Activated CD8-positive, alpha-beta memory T cell treated with anti-CD3 and anti-CD28 coated beads for 36 hours (primary cell): Measurements from ENCODE around the gene ADAMTS8. TPM values are rescaled to one million over a fixed set of nuclear protein-coding genes. Genes with fewer than 3 reads are reported as not detected.

ENCODE experiments used
- CTCF ChIA-PET: fragments of 350-600 bp; sonication (Branson Sonifier 250); formaldehyde crosslinking; loops from one replicate; lab custom pipeline; 2021; ENCODE audit warnings: antibody characterized with exemption; lab: Charles Lee
- POLR2A ChIA-PET: fragments of 350-600 bp; sonication (Branson Sonifier 250); formaldehyde crosslinking; loops from one replicate; lab custom pipeline; 2021; ENCODE audit warnings: antibody characterized with exemption; lab: Charles Lee
- total RNA-seq, 2 experiments: library from RNA; stranded (reverse); gene quantifications; one replicate each; pipeline ENCODE4 v1.2.3, GENCODE V29; 2021

The ADAMTS8 gene, protein sequence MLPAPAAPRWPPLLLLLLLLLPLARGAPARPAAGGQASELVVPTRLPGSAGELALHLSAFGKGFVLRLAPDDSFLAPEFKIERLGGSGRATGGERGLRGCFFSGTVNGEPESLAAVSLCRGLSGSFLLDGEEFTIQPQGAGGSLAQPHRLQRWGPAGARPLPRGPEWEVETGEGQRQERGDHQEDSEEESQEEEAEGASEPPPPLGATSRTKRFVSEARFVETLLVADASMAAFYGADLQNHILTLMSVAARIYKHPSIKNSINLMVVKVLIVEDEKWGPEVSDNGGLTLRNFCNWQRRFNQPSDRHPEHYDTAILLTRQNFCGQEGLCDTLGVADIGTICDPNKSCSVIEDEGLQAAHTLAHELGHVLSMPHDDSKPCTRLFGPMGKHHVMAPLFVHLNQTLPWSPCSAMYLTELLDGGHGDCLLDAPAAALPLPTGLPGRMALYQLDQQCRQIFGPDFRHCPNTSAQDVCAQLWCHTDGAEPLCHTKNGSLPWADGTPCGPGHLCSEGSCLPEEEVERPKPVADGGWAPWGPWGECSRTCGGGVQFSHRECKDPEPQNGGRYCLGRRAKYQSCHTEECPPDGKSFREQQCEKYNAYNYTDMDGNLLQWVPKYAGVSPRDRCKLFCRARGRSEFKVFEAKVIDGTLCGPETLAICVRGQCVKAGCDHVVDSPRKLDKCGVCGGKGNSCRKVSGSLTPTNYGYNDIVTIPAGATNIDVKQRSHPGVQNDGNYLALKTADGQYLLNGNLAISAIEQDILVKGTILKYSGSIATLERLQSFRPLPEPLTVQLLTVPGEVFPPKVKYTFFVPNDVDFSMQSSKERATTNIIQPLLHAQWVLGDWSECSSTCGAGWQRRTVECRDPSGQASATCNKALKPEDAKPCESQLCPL
- not detected for total RNA-seq

DNA sequence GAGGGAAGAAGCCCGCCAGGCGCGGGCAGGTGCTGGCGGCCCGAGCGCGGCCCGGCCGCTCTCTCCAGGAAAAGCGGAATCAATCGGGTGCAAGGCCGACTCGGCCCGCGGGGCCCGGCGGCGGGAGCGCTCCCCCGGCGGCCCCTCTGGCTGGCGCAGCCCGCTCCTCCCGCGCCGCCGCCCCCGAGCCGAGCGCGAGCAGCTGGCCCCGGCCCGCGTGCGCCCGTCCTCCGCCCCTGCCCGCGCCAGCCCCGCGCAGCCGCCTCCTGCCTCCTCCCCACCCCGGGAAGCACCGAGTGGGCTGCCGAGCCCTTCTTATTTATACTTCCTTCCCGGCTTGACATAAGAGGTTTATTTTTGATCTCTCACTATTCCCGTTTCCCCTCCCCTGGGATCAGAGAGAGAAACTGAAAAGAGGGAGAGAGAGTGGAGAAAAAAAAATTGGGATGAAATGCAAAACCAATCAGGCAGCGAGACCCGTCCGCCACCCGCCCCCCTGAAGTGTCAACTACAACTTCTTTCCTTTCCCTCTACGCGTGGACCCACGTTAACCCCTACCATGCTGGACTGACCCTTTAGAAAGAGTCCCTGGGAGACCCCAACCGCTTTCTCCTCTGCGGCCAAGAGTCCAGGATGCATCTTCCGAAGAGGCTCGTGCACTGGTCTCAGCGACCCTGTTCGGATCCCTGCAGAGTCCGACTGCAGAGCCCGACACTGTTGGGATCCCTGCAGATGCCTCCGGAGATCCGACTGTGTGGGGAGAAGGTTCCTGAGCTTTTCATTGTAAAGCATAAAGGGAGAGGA, at the start of gene ADAMTS8:
Gene ADAMTS8, minus strand, starts transcription at position 294 of the 804 bp plus-strand sequence. CDS start 323 bp downstream, outside the sequence.
- ChIA-PET CTCF (interaction anchor here (1.0 to 7.8 kb wide), 2 partner anchors 432 to 499 kb away, joined by 3 to 89 read pairs; no protein-coding TSS in a partner anchor), POLR2A (no interaction called here)

DNA sequence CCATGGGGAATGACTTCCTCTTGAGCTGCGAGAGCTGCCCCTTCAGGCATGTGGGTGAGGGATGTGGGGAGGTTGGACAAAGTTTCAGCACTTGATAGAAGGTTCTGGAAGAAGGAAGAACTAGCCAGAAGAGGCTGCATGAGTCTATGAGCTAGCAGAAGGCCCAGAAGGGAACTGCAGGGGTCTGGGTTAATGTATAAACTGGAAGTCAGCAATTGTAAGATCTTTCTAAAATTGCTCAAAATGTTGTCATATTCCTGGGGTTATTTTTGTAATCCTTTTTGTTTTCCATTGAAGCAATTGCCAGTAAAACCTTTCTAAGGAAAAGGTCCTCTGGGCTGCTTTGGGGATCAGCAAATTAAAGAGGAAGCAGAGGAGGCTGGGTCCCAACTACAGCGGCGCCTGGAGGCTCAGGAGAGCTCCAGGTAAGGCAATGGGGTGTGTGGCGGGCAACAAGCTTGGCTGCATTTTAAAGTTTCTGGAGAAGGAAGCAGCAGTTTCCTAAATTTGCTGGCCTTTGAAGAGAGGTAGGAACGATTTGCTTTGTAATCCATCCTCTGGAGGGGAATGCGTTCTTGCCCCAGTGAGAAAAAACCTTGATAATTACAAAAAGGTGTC, 49.3 kb upstream of the ADAMTS8 start:
- CTCF ChIA-PET, result no interaction called here
- POLR2A ChIA-PET, result no interaction called here

- ChIA-PET CTCF (no interaction called here), POLR2A (no interaction called here)
Measured at GRCh38 chr11:130476922-130477491, 48.6 kb upstream of the ADAMTS8 start.

DNA sequence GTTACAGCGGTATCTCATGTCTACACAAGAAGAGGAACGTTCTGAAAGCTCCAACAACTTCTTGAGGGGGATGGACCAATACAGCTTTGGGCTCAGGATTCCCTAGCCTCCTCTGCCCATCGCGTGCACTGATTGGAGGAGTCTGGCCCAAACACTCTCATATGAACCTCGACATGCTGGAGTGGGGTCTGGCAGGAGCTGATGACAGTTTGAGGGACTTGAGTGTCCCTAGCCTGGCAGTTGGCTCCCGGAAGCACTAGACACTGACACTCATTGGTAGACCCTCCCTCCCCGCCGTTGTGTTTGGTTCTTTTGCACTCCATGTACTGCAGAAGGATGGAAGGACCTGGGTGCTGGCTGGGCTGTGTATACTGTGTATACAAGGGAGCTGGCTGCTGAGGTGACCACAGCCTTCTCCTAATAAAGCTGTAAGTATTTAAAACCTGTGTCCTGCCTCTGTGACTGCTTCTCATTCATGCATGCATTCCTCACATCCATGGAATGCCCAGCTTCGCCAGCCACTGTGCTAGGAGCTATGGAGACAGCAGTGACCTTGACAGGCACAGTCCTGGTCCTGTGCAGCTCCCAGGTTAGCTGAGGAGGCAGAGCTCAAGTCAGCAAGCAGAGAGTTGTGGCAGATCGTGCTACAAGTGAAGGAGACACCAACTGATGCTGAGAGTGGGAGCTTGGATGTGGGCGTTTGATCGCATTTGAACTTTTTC, 48.0 kb upstream of the ADAMTS8 start:
- ChIA-PET CTCF (no interaction called here), POLR2A (no interaction called here)

DNA sequence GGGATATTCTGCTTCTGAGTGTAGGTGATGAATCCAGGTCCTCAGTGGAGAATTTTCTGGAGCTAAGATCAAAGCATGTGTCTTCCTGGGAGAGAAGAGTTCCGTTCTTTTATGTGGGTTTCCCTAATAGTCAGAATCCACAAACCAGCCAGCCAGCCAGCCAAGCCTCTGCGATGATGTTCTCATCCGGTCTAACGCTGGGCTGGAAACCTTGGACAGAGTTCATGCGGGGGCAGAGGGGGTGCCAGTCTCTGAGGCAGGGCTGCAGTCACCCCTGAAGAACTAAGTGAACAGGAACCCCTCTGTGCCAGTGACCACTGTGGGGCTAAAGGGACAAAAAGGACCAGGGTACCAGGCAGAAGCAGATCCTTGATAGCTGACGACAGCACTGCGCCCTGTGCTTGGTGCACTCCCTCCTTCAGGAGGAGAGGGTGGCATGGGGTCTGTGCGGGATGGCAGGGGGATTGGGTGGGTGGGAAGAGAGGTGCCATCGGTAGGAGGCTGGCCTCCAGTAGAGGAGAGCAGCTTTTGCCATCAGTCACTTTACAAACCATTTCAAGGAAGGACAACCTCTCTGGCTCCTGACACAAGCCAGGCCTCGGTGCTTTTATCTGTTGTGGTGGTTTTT, 47.1 kb upstream of the ADAMTS8 start:
- ChIA-PET CTCF (no interaction called here), POLR2A (no interaction called here)

GRCh38 chr11:130474637-130475400, 46.4 kb upstream of the ADAMTS8 start:
- POLR2A ChIA-PET, result no interaction called here
- CTCF ChIA-PET, result interaction anchor here (0.8 kb wide), 1 partner anchor 387 kb away, joined by 3 read pairs; no protein-coding TSS in a partner anchor

- POLR2A ChIA-PET, result no interaction called here
- CTCF ChIA-PET, result interaction anchor here (0.8 kb wide), 1 partner anchor 388 kb away, joined by 3 read pairs; no protein-coding TSS in a partner anchor
Measured at GRCh38 chr11:130473795-130474377, 45.5 kb upstream of the ADAMTS8 start.

DNA sequence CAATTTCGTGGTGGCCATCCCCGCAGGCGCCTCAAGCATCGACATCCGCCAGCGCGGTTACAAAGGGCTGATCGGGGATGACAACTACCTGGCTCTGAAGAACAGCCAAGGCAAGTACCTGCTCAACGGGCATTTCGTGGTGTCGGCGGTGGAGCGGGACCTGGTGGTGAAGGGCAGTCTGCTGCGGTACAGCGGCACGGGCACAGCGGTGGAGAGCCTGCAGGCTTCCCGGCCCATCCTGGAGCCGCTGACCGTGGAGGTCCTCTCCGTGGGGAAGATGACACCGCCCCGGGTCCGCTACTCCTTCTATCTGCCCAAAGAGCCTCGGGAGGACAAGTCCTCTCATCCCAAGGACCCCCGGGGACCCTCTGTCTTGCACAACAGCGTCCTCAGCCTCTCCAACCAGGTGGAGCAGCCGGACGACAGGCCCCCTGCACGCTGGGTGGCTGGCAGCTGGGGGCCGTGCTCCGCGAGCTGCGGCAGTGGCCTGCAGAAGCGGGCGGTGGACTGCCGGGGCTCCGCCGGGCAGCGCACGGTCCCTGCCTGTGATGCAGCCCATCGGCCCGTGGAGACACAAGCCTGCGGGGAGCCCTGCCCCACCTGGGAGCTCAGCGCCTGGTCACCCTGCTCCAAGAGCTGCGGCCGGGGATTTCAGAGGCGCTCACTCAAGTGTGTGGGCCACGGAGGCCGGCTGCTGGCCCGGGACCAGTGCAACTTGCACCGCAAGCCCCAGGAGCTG, 44.8 kb upstream of the ADAMTS8 start:
- ChIA-PET POLR2A (no interaction called here), CTCF (no interaction called here)

DNA sequence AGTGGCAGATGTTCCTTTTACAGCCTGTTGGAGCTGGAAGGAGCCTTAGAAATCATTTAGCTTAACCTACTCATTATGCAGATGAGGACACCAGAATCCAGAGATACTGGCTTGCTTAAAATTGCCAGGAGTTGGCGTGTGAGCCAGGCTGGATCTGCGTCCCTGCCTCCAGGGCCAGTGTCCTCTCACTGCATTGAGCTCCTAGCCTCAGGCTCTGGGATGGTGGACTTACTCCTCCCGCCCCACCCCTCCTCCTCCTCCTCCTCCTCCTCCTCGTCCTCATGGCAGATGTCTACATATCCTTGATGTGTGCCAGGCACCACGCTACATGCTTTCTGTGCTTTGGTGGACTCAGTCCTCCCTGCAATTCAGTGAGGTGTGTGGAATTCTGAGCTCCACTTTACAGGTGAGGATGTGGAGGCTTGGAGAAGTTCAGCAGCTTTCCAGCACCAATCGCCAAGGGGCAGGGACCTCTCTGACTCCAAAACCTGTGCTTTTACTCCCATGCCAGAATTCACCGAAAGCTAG, 44.1 kb upstream of the ADAMTS8 start:
- ChIA-PET POLR2A (no interaction called here), CTCF (no interaction called here)

DNA sequence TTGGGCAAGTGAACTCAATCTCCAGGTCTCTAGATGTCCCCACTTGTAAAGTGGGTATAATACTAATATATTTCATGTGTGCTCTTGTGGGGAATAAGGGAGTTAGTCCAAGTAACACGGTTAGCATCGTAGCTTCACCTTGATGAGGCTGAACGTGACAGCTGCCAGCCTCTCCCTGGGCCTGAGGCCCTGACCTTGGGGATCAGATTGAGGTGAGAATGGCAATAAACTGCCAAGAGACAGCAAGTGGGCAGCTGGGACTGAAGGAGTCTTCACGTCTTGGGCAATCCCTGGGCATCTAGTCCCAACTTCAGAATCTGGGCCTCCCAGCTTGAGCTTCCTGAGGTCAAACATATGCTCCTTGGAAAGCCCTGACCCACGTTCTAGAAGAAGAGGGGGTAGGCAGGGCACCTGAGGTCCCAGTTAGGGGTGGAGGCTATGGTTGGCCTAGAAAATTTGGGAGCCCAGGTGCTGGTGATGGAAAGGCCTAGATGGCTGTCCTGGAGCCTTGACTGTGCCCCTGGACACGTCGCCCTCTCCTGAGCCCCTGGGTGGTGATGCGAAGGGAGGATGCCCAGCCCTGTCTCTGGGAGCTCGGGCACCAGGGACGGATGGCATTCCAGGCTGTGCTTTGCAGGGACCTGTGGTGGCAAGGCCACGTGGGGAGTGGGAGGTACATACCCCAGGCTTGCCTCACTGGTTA, 43.5 kb upstream of the ADAMTS8 start:
- ChIA-PET CTCF (interaction anchor here (1.4 kb wide), 1 partner anchor 21 kb away, joined by 3 read pairs; no protein-coding TSS in a partner anchor), POLR2A (no interaction called here)

GRCh38 chr11:130470832-130471706, 42.7 kb upstream of the ADAMTS8 start:
- ChIA-PET CTCF (interaction anchor here (1.4 kb wide), 1 partner anchor 20 kb away, joined by 3 read pairs; no protein-coding TSS in a partner anchor), POLR2A (no interaction called here)

DNA sequence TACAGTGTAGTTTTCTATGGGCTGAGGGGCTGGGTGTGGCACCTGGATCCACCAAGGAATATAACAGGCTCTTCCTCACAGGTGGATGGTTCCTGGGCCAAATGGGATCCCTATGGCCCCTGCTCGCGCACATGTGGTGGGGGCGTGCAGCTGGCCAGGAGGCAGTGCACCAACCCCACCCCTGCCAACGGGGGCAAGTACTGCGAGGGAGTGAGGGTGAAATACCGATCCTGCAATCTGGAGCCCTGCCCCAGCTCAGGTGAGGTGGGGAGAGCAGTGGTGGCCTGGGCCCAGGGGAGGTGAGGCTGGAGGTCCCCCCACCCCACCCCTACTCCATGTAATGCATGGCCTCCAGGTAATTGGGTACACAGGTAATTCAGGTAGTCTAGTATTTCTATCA, 40.8 kb upstream of the ADAMTS8 start:
- POLR2A ChIA-PET, result no interaction called here

DNA sequence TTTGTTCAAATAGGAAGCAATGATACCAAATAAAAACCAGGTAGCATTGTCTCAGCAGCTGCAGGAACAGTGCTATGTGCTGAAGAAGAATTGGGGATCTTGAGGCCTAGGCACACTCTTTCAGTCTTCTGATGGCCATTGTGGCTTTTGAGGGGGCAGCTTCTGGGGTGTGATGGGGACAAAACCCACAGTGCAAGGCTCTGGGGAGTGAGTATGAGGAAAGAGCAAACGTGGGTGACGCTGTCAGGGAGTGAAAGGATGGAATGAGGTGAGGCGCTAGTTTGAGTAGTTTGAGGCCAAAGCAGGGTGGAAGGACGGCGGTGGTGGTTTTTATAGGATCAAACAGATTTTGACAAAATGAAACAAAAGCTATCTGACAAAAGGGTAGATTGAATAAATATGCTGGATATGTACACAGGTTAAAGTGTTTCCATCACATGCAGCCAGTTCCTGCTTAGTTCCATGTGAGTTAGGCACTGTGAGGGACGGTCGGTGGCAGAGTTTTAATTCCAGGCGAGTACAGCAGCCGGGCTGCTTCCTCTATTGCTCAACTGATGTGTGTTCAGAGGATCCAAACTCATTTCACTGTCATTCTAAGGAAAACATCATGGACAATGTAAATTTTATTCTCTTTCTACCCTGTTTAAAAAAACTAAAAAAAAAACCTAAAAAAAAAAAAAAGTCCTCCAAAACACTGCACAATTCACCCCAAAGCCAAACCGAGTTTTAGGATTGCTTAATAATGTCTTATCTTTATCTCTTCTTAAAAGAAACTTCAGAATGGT, 38.9 kb upstream of the ADAMTS8 start:
- ChIA-PET CTCF (no interaction called here), POLR2A (no interaction called here)

More for the DNA sequence above, 40.8 kb upstream of the ADAMTS8 start:
- CTCF ChIA-PET, result no interaction called here
